GM19239 (cell line): ENCODE data around the gene FAM180A.
"Not testable (repeated sequence)": the region's sequence is repeated elsewhere in the genome, so short reads cannot be mapped to it uniquely, and the experiment has no call there.

Experiments used
- DNase-seq: peaks from one replicate; pipeline ENCODE4 v3.0.0; 2011; ENCODE audit warnings: low spot score; ENCODE audit not compliant: insufficient read length
- FAIRE-seq: peaks from 2 replicates; lab custom pipeline; 2011; peaks lifted over from hg19 to GRCh38; lab: Jason Lieb, UNC

FAM180A gene

DNA sequence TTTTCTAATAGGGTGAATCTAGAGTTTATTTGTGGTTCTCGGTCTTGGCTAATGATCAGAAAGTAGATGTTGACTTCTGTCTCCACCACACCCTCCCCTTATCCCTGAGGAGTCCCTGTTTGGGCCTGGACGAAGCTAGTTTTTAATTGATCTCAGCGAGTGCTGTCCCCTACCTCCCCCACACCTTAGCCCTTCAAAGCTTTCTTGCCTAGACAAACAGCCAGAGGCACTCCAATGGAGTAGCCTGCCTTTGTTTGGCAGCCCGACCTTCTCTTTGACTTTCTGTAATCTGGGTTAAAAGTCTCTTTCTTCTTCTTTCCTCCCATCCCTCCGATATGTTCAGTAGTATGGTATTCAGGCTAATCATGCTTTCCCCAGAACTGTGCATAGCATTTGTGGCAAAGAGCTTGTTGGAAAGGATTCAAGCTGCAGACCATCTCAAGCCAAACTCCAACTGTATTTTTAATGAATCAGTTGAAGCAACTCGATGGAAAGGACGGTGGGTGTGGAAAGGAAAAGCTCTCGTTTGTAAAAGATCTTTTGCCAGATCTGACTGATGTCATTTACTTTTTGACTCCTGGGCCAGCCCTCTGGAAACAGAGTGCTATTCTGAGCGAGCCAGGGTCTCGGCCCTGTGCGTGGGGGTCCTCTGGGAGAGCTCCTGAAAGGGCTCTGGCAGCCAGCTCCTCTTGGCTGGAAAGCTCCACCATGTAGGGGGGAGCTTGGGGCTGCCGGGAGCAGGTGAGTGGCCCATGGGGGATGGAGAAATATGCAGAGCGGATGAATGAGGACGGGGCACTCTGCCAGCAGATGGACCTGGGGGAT, 4.5 kb downstream of the FAM180A start:
- DNase-seq (no peak), FAIRE-seq (no peak)

DNA sequence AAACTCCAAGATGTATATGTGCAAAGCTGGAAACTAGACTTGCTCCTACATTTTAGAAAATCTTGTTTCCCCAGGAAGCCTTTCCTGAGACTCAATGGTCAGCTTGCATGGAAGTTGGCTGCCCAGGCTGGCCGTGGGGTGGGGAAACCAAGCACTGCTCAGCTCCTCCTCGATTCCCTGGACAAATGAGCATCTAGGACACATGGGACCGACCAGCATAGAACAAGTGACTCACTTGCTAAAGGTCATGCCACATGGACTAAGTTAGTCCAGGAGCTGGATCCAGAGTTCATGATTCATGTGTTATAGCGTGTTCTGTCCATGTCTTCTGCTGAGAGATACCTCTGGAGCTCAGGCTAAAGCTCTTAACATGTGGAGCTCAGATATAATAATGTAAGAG, 6.2 kb downstream of the FAM180A start:
- DNase-seq (no peak), FAIRE-seq (no peak)

DNA sequence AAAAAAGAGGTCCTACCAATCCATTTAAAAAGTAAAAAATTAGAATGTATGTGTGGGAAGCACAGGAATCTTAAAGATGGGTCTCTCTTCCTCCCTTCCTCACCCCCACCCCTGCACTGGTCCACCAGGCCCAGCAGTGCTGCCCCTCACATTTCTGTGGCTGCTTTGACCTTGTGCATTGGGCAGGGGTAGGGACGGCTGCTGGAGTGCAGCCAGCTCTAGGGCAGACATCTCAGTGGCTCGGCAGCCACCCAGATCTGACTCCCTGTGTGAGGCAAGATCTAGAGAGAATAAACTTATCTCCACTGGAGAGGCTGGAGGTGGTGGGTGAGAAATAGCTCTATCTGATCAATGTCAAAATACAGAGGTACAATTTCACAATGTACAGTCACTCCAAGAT, 6.7 kb downstream of the FAM180A start:
- FAIRE-seq (no peak), DNase-seq (no peak)

DNA sequence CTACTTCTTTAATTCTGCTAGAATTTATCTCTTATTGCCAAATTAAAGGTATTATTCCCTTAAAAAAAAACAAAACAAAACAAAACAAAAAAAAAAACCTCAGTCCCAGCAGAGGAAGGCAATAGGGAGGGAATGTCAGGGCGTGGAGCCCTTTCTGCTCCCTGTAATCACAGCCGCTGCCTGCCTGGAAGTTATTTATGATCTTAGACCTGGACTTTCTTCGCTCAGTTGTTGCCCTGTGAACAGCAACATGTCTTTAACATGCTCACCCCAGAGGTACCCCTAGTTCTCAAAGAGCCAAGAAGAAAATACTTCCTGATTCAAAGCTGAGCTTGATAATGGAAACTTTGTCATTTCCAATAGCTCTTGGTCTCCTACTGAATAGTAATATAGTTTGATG, 7.7 kb downstream of the FAM180A start:
- no peak for FAIRE-seq

DNA sequence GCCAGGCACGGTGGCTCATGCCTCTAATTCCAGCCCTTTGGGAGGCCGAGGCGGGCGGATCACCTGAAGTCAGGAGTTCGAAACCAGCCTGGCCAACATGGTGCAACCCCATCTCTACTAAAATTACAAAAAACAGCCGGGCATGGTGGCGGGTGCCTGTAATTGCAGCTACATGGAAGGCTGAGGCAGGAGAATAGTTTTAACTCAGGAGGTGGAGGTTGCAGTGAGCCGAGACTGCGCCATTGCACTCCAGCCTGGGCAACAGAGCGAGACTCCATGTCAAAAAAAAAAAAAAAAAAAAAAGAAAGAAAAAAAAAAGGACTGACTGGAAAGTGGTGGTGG, 11.3 kb downstream of the FAM180A start:
- not testable (repeated sequence) for DNase-seq, FAIRE-seq

More for the DNA sequence above, 7.7 kb downstream of the FAM180A start:
- no peak for DNase-seq

DNA sequence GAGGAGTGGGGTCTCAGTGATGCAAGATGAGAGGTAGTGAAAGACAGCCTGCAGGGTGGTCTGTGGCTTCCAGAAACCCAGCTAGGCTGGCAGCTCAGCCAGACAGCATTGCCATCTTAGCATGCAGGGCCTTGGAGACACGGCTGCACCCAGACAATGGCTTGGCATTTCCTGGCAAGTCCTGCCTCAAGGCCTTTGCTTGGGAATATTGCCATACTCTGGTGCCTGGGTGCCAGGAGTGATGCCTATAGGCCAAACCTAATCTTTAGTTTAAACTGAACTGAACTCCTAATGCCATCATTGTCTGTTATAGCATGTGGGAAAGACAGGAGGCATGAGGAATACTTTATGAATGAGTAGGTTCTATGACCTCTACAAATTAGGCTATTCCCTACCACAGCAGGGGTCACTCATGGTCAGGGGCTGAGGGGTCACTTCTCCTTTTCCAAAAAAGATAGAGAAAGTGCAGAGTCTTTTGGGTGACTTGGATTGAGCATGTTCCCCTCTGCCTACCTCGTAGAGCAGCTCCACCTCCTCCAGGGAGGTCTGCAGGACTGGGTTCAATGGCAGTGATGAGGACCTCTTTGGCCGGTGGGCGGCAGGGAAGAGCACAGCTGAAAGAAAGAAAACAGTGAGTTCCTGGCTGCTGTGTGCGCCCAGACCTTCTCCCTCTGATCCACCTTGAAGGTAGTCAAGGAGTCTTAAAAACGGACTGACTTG, 11.9 kb downstream of the FAM180A start:
- no peak for DNase-seq
- FAIRE-seq, result no peak

DNA sequence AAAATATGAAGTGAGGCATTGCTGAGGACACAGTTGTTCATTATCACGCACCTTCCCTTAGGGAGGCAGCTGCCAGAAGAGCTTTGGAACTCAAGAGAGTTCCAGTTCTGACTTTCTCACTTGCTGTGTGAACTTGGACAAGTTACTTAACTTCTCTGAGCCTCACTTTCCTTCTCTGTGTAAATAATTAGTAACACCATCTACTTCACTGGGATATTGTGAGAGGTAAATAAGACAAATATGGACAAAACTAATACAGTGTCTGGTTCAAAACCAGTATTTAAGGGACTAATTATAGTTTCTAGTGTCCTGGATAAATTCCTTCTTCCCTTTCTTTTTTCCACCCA, 14.3 kb downstream of the FAM180A start:
- FAIRE-seq (no peak), DNase-seq (no peak)

DNA sequence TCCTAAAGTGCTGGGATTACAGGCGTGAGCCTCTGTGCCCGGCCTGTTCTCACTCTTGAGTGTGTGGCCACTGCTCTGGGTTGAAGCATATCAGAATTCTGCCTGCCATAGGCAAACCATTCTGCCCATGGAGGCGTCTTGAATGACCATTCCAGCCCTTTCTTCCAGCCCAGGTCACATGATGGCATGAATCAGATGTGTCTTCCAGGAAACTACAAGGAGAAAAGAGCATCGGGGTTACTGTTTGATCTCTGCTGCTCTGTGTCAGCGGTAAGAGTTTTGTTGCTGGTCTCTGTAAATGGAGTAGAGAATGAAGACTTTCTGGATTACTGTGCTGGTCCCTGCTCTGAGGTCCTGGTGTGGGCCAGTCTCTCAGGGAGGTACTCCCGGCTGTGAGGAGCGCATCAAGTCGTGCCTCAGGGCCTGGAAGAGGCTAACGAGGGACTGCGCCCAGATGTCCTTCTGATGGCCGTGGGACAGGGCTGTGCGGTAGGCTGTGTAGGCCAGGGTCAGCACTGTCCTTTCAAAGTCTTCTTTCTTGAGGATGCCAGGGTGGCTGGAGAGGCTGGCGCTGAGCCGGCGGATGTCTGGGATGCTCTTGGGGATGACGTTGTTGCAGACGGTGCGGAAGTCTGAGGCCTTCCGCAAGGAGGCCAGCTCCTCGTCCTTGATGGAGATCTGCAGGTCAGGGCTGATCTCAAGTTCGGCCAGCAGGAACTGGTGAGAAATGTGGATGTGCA, 14.8 kb downstream of the FAM180A start:
- FAIRE-seq, result no peak
- DNase-seq, result no peak

DNA sequence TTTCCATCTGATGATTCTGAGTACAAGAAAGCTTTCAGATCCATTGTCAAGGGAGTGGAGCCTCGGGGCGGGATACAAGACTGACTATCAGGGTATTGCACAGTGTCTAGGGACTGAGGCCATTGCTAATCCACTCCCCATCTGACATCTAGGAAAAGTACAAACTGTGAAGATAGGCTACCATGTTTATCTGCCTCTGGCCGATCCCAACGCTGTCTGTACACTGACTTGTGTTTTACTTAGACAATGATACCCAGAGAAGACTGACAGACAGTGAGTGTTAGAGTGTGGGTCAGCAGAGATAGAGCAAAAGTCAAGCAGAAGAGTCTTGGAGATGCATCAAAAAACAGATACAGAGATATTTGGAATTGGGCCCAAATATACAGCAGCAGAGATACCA, 17.5 kb downstream of the FAM180A start:
- DNase-seq, result no peak
- FAIRE-seq, result no peak

DNA sequence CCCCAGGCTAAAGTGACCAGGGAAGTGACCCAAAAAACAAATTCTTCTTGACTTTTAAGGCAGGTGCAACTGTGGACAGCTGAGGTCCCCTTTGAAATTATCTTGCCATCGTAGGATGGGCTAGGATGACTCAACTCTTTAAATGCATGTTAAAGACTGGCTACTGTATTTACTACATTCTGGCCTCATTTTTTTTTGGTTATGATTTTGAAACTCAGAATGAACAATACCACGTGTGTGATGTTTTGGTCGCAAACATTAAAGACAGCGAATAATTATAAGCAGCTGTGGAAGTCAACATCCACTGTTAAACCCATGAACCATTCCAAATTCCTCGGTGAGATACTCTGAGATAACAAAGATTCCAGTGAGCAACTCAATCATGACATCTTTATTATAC, 19.4 kb downstream of the FAM180A start:
- FAIRE-seq (no peak), DNase-seq (no peak)

DNA sequence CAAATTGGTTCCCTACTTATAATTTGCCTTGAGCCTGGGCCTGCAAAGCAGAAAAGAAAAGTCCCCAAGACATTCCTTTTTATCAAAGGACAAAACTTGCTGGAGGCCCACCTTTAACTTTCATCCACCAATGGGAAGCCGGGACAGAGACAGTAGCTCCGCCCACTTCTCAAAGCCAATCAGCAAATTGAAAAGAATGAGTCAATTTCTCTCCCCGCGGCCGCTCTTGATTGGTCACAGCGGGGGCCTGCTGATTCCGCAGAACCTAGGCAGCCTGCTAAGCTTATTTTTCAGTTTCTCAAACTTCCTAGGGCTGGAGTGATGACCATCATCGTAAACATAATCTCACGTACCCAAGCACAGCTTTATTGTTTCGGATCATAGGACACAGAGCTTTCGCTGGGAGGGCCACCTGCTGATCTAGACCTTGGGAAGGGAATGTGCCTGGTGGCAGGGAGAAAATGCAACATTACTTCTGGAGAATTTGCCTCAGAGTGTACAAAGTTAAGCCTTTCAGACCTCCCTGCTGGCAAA, 20.4 kb downstream of the FAM180A start, which contains the start of gene SLC13A4:
SLC13A4 (minus strand) TSS at position 51 of the 534 bp plus-strand sequence. CDS start 690 bp downstream, outside the sequence.
- DNase-seq, result no peak
- no peak for FAIRE-seq

DNA sequence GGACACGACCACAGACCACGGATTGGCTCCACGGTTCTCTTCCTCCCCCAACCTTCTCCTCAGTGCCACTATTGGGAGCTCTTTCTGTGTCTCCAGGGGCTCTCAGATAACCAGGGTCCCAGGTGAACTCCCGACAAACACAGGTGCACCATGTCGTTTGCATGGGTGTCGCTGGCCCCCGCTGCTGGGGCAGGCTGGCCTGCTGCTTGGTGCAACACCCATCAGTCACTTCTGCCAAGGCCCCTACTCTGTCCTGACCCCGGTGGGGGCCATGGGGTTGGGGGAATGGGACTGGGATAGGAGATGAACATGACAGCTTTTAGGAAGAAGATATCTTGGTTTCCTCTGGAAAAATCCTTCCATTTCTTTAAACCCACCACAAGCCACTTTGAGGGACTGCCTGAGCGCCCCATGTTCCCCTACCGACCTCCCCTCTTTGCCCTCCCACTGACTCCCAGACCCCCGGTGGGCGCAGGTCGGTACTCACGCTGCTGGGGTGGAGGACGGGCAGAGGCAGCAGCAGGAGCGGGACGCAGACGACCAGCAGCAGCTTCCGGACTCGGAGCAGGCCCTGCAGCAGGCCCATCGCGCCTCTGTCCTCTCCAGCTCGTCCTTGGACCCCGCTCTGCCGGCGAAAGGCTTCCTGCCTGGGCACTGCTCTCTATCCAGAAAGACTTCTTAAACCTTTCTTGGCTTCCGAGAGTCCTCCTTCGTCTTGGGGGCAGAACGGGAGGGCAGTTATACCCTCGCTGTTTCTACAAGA, 21.5 kb downstream of the FAM180A start:
- DNase-seq, result no peak
- no peak for FAIRE-seq

DNA sequence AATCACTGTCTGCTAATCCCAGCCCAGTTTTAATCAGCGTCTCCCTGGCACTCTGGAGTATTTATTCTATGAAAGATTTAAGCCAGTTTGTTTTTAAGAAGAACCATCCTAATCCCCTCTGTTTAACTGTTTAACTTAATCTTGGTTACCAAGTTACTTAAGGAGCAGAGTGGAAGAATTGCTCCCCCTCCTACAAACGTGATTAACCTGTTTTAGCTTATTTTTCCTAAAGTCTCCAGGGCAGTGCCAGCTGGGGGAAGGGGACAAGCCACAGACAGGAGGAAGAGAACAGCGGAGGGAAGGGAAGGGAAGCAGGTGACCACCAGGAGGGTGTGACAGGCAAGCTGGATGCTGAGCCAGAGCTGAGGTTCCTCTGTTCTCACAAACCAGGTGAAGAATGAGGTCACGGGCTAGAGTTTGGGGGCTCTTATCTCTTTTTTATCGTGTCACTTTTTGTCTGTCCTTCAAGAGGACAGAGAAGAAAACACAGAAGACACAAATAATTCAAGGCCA, 22.3 kb downstream of the FAM180A start:
- FAIRE-seq (no peak), DNase-seq (no peak)

DNA sequence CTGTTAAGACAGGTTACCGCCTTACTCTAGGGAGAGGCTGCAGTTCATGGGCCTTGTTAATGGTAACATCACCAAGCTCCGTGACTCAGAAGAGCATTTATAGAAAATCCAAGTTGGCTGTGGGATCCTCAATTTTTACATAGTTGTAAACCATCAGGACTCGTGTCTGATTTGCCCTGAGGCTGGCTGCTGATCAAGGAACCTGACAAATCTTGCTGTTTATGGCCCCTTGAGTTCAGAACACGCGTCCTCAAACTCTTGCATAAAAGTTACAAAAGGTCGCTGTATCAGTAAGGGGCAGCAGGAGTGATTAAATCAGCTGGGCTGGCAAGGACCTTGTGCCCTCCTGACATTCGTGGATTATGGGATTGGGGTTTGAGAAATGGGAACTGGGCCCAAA, 25.2 kb downstream of the FAM180A start:
- FAIRE-seq (no peak), DNase-seq (no peak)

DNA sequence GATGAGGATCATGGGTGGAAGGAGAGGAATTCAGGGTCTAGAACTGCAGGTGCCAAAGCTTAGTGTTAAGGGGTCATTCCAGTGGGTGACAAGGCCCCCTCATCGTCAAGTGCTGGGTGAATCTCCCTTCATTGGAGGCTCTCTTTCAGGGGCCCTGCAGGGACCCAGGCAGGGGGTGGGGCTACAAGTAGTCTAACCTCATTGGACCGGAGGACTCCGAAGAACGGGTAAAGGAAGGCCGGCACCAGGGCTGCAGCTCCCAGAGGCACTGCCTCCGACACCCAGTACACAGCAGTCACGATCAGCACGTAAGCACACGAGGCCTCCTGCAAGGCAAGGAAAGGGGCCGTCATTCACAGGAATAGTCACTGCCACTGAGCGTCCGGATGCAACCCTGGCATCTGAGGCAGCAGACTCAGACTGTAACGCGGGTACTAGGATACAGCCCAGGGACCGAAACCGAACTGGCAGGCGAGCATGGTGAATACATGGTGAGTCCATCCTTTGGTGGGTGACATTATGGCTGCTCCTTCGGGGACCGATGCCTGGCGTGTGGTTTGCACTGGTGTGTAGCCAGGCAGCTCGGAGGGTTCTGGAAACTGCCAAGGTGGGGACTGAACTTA, 27.3 kb downstream of the FAM180A start:
- DNase-seq, result no peak
- no peak for FAIRE-seq

DNA sequence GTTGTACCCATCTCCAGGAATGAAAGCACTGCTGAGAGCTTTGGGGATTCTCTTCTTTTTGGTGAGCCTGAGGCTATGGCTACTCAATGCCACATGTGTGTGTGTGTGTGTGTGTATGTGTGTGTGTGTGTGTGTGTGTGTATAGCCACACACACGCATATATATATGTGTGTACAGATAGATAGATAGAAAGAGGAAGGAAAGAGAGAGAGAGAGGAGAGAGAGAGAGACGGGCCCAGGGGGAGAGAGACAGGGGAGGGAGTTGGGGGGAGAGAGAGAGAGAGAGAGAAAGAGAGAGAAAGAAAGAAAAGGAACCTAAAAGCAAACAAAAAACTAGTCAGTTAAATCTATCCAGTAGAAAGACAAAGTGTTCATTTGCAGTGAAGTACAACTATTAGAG, 28.9 kb downstream of the FAM180A start:
- DNase-seq, result no peak
- no peak for FAIRE-seq

DNA sequence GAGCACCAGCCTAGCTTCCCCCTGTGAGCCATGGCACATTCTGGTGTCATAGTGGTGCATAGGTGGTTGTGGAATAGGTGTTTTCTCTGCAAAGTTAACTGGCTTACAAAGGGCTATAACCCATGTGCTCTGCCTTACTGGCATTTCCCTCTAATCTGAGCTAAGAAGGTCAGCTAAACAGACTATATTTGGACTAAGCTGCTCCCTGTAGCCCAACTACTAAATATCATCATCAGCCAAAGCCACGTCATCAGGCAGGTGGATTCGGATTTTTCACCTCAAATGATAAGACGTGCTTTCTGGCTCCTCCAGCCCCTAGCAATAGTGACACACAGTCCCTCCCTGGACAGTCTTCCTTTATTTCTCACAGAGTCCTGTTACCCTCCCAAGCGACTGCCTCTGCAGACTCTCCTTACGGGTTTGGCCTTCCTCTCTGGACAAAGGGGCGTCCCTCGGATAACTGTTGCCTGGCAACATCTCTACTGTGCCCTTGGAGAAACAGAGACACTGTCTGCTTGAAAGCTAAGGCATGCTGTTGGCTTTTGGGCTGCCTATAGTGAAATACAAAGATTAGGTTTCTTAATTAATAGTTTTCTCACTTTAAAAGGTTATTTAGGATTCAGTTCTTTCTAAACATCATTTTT, 29.7 kb downstream of the FAM180A start:
- DNase-seq (no peak), FAIRE-seq (no peak)

DNA sequence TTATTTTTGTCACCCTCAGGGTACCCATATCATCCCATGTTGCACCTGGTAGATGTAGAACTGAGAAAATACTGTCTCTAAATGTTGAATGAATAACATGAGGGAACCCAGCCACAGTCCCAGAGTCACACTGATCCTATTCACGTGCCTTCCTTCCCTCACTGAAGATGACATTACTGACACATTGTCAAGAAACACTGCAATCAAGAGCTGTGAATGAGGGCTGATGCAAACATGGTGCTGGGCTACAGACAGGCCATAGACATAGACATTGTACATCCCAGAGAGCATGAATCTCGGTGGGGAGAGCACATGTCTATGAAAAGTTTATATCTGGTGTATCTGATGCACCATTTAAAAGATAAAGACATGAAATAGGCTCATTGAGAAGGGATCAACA, 30.4 kb downstream of the FAM180A start:
- FAIRE-seq, result no peak
- no peak for DNase-seq

DNA sequence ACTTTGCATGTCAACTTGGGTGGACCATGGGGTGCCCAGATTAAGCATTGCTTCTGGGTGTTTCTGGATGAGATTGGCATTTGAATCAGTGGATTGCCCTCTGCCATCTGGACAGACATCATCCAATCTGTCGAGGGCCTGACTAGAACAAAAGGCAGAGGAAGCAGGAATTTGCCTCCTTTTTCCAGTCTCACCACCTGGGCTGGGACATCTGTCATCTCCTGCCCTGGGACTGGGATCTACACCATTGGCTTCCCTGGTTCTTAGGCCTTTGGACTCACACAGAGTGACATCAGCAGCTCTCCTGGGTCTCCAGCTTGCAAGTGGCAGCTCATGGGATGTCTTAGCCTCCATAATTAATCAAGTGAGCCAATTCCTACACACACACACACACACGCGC, 30.9 kb downstream of the FAM180A start:
- DNase-seq (no peak), FAIRE-seq (no peak)
